ENCODE data around the gene PPP1R9A. TPM values are rescaled to one million over a fixed set of nuclear protein-coding genes. Genes with fewer than 3 reads are reported as not detected.

The PPP1R9A gene
- polyA plus RNA-seq, 1 donor (not counting 4 experiments of a cell fraction or from before 2014, with no cell fraction given), result 0.01 TPM

DNA sequence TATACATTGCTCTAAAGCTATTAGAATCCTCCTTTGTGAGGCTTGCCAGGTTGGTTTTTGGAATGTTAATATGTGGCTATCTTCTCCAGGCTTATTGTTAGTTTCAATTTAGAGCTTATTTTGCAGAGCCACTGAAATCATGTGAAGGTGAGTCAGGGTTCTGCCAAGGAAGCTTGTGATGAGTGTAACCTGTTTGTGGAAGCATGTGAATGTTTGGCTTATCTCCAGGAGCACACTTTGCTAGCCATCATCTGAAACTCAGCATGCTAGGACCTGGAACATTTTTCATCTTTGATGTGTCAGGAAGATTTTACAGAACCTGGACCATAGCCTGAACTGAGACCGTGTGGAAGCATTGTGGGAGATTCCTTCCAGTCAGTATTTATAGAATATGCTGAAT is 197.3 kb downstream of the PPP1R9A start:
- no peaks in the 10 kb centered on the region for H4K20me1 ChIP-seq (ENCODE audit: control insufficient read depth, extremely low read depth, insufficient read depth, low read length)
- no peak overlapping the region for H3K4me3 ChIP-seq (ENCODE audit: control insufficient read depth in 2 of 3, extremely low read depth in 1 of 3, insufficient read depth in 2 of 3, low read depth in 1 of 3, low read length in 3 of 3)
- no peak overlapping the region for H3K9ac ChIP-seq (ENCODE audit: control insufficient read depth, extremely low read depth, insufficient read depth, low read length)
- DNase-seq (ENCODE audit: low read depth, low spot score), result peak; percentile 60
- H3K27me3 ChIP-seq (ENCODE audit: control insufficient read depth, extremely low read depth, insufficient read depth, low read length), result no peaks in the 10 kb centered on the region
- no peaks in the 10 kb centered on the region for H3K9me1 ChIP-seq (ENCODE audit: control insufficient read depth, extremely low read depth, insufficient read depth, low read length)
- H3K4me1 ChIP-seq (ENCODE audit: control insufficient read depth, extremely low read depth, insufficient read depth, low read length), result no peaks in the 10 kb centered on the region
- TF ChIP-seq EZH2 (IDR thresholded peaks at IDR 0.05; ENCODE audit: low read length), result no peak
- TF ChIP-seq, protein P1, sequence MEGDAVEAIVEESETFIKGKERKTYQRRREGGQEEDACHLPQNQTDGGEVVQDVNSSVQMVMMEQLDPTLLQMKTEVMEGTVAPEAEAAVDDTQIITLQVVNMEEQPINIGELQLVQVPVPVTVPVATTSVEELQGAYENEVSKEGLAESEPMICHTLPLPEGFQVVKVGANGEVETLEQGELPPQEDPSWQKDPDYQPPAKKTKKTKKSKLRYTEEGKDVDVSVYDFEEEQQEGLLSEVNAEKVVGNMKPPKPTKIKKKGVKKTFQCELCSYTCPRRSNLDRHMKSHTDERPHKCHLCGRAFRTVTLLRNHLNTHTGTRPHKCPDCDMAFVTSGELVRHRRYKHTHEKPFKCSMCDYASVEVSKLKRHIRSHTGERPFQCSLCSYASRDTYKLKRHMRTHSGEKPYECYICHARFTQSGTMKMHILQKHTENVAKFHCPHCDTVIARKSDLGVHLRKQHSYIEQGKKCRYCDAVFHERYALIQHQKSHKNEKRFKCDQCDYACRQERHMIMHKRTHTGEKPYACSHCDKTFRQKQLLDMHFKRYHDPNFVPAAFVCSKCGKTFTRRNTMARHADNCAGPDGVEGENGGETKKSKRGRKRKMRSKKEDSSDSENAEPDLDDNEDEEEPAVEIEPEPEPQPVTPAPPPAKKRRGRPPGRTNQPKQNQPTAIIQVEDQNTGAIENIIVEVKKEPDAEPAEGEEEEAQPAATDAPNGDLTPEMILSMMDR (optimal IDR thresholded peaks at IDR 0.05 in 1 of 3, IDR thresholded peaks at IDR 0.05 in 1 of 3, conservative IDR thresholded peaks at IDR 0.05 in 1 of 3; ENCODE audit: extremely low read depth in 1 of 3, insufficient read depth in 2 of 3, low read length in 3 of 3), result no peak
- FAIRE-seq, result peak; percentile 90
- no peaks in the 10 kb centered on the region for H3K79me2 ChIP-seq (ENCODE audit: control insufficient read depth, insufficient read depth, low read length)
- H3K27ac ChIP-seq (ENCODE audit: control insufficient read depth, insufficient read depth, low read length), result no peak overlapping the region
- no peaks in the 10 kb centered on the region for H3K36me3 ChIP-seq (ENCODE audit: control insufficient read depth in 2 of 2, extremely low read depth in 1 of 2, insufficient read depth in 2 of 2, low read length in 2 of 2)
- no peaks in the 10 kb centered on the region for H3K9me3 ChIP-seq (ENCODE audit: control insufficient read depth, low read depth, low read length)
- H2AFZ ChIP-seq (ENCODE audit: control insufficient read depth, low read length), result no peak overlapping the region
- no peak overlapping the region for H3K4me2 ChIP-seq (ENCODE audit: control insufficient read depth, extremely low read depth, insufficient read depth, low read depth, low read length)
- dilution Hi-C loops (cut with MboI; ENCODE audit: extremely low pct_ligation_motif_present, low sequenced_read_pairs), result no loop called here

DNA sequence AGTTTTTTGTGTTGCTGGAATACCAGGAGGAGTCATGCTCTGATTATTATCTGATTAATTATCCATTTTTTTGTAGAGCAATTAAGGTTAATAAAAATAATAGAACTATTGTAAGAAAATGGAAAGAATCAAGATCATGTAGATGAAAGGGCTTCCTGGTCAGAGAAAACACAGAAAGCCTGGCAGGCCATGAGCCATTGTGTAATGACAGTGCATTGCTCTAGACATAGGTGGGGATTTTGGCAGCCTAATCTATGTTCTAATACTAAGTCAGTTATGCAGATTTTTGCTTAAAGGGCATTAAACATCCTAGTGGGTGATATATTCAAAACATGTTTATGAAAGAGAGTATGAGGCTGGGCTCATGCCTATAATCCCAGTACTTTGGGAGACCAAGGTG is 198.2 kb downstream of the PPP1R9A start:
- Histone ChIP-seq H3K4me1 (ENCODE audit: control insufficient read depth, extremely low read depth, insufficient read depth, low read length) (no peaks in the 10 kb centered on the region), H3K9me3 (ENCODE audit: control insufficient read depth, low read depth, low read length) (no peaks in the 10 kb centered on the region), H3K9ac (ENCODE audit: control insufficient read depth, extremely low read depth, insufficient read depth, low read length) (no peak overlapping the region), H3K4me3 (ENCODE audit: control insufficient read depth in 2 of 3, extremely low read depth in 1 of 3, insufficient read depth in 2 of 3, low read depth in 1 of 3, low read length in 3 of 3) (no peak overlapping the region), H3K79me2 (ENCODE audit: control insufficient read depth, insufficient read depth, low read length) (no peaks in the 10 kb centered on the region), H2AFZ (ENCODE audit: control insufficient read depth, low read length) (no peak overlapping the region), H3K9me1 (ENCODE audit: control insufficient read depth, extremely low read depth, insufficient read depth, low read length) (no peaks in the 10 kb centered on the region), H3K36me3 (ENCODE audit: control insufficient read depth in 2 of 2, extremely low read depth in 1 of 2, insufficient read depth in 2 of 2, low read length in 2 of 2) (no peaks in the 10 kb centered on the region), H3K27ac (ENCODE audit: control insufficient read depth, insufficient read depth, low read length) (no peak overlapping the region), H3K4me2 (ENCODE audit: control insufficient read depth, extremely low read depth, insufficient read depth, low read depth, low read length) (no peak overlapping the region), H3K27me3 (ENCODE audit: control insufficient read depth, extremely low read depth, insufficient read depth, low read length) (no peaks in the 10 kb centered on the region), H4K20me1 (ENCODE audit: control insufficient read depth, extremely low read depth, insufficient read depth, low read length) (no peaks in the 10 kb centered on the region)
- TF ChIP-seq EZH2 (IDR thresholded peaks at IDR 0.05; ENCODE audit: low read length), result no peak
- TF ChIP-seq, protein P1 (optimal IDR thresholded peaks at IDR 0.05 in 1 of 3, IDR thresholded peaks at IDR 0.05 in 1 of 3, conservative IDR thresholded peaks at IDR 0.05 in 1 of 3; ENCODE audit: extremely low read depth in 1 of 3, insufficient read depth in 2 of 3, low read length in 3 of 3), result no peak
- dilution Hi-C loops (cut with MboI; ENCODE audit: extremely low pct_ligation_motif_present, low sequenced_read_pairs), result no loop called here
- FAIRE-seq, result no peak
- no peak for DNase-seq (ENCODE audit: low read depth, low spot score)

All from keratinocyte (primary cell).